NCI-H128 (cell line): ENCODE data around the gene LRRIQ1.

ENCODE experiments used
- DNase-seq: peaks from one replicate; lab custom pipeline; 2025; ENCODE audit not compliant: unreplicated experiment; lab: John Stamatoyannopoulos, UW

LRRIQ1 gene

GRCh38 chr12:85057370-85057963 lies 21.3 kb downstream of the LRRIQ1 start:
- no peak for DNase-seq

- no peak for DNase-seq
Measured at GRCh38 chr12:85058339-85058738, 22.2 kb downstream of the LRRIQ1 start.

GRCh38 chr12:85059594-85059993 lies 23.4 kb downstream of the LRRIQ1 start:
- DNase-seq = no peak

- DNase-seq = no peak
Measured at GRCh38 chr12:85060916-85061315, 24.8 kb downstream of the LRRIQ1 start.

- DNase-seq = no peak
Measured at GRCh38 chr12:85065837-85066482, 29.8 kb downstream of the LRRIQ1 start.

DNA sequence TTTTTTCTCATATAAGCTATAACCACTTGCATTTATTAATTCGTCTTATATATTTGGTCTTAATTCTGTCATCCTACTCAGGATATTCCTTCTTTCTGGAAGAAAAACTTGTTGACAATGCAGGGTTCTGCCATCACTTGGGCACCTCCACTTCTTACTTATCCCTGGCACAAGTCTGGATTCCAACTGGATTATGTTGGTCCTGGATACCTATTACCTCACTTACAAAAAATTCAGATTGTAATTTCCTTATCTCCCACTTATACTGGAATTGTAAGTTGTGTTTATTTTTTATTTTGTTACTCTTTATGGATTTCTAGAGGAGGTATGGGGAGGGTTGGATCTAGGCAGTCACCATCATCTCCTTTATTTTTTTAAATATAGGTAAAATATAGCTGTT lies 36.7 kb downstream of the LRRIQ1 start:
- no peak for DNase-seq

GRCh38 chr12:85076688-85077430 lies 40.7 kb downstream of the LRRIQ1 start:
- DNase-seq = no peak

DNA sequence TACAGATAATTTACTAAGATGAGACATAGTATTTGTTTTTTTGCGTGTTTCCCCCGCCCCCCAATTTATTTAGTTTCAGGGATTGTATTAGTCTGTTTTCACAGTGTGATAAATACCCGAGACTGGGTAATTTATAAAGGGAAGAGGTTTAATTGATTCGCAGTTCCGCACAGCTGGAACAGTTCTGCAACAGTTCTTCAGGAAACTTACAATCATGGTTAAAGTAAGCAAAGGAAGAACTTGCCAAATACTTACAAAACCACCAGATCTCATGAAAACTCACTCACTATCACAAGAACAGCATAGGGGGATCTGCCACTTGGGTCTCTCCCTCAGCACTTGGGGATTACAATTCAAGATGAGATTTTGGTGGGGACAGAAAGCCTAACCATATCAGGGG lies 48.9 kb downstream of the LRRIQ1 start:
- no peak for DNase-seq

DNA sequence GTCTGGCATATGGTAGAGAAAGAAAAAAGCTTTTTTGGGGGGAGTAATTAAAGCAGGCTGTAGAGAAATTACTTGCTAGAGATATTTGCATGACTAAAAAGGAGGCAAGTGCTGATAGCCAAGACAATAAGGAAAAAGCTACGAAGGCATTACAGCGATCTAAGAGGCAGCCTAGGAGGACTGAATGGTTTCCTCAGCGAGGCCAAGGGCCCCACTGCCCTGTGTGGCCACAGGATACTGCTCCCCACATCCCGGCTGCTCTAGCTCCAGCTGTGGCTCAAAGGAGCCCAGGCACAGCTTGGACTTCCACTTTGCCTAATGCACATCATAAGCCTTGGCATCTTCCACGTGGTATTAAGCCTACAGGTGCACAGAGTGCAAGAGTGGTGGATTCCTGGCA lies 53.6 kb downstream of the LRRIQ1 start:
- no peak for DNase-seq

DNA sequence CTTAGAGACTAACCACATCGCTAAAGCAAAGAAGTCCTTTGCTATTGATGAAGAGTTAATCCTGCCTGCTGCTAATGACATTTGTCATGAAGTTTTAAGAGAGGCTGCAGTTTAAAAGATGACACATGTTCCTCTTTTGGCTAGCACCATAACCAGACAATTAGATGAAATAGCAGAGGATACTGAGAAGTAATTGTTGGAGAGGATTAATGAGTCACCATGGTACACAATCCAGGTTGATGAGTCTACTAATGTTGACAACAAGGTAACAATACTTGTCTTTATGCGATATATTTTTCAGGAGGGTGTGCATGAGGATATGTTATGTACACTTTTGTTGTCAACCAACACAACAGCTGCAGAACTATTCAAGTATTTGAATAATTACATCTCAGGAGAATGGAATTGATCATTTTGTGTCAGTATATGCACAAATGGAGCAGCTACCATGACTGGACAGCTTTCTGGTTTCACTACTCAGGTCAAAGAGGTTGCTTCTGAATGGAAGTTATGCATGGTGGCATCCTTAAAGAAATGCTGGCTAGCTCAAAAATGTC lies 56.7 kb downstream of the LRRIQ1 start:
- no peak for DNase-seq

DNA sequence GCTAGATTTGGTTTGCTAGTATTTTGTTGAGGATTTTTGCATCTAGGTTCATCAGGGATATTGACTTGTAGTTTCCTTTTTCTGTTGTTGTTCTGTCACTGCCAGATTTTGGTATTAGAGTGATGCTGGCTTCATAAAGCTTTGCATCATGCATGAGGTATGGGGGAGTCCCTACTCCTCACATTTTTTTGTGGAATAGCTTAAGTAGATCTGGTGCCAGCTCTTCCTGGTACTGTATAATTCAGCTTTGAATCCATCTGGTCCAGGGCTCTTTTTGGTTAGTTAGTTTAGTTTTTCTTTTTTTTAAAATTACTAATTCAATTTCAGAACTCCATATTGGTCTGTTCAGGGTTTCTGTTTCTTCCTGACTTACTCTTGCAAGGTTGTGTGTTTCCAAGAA lies 59.4 kb downstream of the LRRIQ1 start:
- DNase-seq = no peak

DNA sequence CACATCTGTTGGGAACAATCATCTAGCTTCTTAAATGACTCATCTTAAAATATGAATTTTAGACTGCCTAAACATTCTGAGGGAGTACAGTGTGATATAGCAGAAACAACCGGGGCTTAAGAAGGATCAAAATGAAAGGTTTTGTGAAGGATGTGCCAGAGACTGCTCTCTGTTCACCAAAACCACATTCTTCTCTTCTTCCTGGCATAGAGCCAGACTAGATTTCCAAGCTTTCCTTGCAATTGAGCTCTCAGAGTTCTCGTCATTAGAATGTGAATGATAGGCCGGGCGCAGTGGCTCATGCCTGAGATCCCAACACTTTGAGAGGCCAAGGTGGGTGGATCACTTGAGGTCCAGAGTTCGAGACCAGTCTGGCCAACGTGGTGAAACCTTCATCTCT lies 94.5 kb downstream of the LRRIQ1 start:
- DNase-seq = no peak

- DNase-seq = no peak
Measured at GRCh38 chr12:85138833-85139232, 102.7 kb downstream of the LRRIQ1 start.

DNA sequence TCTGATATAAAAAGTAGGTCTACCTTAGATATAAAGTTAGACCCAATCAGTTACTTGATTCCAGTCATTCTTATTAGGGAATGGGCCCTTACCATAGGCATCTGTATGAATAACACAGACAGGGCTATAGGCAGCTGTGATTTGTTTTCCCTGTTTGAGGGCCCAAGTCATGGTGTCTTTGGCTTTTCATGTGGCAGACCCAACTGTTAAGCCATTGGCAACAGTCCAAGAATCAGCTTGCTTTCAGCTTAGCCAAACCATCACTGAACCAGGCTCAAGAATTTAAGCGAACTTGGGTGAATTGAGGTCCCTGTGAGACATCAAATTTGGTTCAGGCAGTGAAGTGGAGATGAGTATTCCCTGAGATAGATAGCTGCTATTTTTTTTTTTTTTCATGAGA lies 111.2 kb downstream of the LRRIQ1 start:
- DNase-seq = no peak

- no peak for DNase-seq
Measured at GRCh38 chr12:85152311-85152729, 116.2 kb downstream of the LRRIQ1 start.

DNA sequence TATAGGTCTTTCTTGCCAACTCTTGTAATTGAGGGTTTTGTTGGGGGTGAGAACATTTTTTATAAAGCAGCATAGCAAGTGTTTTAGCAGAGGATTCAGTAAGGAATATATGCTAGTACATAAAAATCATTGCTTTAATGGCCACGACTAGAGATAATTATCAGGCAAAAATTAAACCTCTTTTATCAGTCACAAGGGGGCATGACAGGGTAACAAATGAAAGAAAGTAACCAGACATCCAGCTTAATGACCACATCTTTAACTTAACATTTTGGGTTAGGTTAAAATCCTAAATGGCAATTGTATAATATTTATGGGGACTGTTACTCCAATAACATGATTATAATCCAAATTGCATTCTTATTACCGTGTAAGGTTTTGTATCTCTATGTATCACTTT lies 119.6 kb downstream of the LRRIQ1 start:
- DNase-seq = no peak

- no peak for DNase-seq
Measured at GRCh38 chr12:85156569-85156968, 120.4 kb downstream of the LRRIQ1 start.

DNA sequence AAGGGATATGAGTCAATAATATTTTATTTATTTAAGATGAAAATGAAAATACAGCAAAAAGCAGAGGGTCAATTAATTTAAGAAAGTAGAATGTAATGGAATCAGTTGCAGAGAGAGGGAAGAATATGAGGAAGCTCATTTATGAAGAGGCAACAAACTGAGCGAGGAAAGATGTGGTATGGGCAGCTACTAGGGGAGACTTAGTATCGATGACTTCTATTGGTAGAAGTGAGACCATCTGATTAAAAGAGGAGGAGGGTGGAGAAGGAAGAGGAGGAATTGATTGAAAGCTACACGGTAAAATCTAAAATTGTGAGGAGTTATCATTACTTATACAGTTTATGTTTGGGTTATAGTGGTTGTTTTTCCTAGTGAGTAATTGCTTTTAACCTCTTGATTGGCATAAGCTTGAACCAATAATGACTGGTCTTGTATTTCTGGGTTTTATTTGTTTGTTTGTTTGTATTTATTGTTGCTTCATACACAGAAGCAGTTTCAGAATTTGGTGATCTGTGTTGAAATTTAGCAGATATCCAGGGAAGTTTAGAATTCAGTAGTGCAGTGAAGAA lies 121.0 kb downstream of the LRRIQ1 start:
- DNase-seq = no peak

DNA sequence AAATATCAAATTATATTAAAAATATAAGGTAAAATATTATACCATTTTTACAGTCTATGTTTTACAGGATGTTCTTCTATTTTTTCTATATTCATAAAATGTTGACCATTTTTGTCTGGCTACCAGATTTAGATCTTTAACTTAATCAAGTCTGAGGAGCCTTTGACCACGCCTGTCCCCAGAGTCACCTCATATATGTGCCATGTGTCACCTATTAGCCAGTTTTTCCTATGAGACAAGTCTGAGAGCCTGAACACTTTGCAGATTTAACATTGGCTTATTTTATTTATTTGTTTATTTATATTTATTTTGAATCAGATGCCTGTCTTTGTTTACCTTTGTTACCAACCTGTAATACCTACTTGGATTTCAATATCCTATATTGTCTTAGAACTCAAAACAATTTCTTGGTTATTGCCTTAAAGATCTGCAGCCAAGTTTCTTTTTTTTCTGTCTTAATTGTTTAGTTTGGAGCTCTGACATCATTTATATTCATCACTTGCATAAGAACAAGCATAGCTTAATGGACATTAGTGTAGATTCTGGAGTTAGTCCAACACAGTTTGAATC lies 127.7 kb downstream of the LRRIQ1 start:
- no peak for DNase-seq

DNA sequence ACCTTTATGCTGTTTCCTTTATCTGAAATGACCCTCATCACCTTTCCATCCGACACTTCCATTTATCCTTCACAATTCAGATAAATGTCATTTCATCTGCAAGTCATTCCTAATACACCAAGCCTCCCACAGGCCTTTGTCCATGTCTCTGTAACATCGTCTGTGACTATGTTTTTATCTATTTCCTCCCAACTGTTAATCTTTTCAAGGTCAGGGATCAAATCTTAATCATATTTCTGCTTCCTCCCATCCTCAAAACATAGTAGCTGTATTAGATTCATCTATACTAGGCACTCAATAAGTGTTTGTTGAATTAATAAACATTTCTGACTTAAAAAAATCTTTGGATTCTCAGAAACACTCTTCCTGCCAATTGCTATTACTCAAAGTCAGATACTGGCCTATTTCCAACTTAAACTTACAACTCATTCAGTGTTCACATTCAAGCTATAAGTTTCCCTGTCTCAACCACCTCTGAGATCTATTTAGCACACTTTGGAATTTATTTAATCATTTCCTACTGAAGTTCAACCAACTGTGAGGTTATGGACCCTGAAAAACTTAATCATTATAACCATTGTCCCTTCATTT lies 143.6 kb downstream of the LRRIQ1 start:
- DNase-seq = no peak

GRCh38 chr12:85182699-85183098 lies 146.5 kb downstream of the LRRIQ1 start:
- DNase-seq = no peak
